Measurements from ENCODE around the gene EIPR1.
"Not testable (repeated sequence)": the region's sequence is repeated elsewhere in the genome, so short reads cannot be mapped to it uniquely, and the experiment has no call there.

EIPR1 gene

DNA sequence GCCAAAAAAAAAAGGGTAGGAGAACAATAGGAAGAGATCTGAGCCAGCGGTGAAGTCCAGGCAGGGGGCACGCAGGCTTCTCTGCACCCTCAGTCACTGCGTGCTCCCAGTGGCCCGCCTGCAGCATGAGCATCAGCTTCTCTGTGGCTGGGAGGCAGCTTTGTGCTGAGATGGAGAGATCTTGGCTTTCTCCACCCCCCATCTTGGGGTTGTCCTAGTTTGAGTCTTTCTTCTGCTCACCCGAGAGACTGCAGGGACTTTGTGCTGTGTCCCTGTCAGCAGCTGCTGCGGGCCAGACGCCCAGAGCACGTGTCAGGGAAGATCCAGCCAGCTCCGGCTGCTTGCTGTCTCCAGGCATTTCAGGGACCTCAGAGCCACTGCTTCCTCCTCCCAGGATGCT, 22.2 kb upstream of the EIPR1 start:
- no peak for DNase-seq

- DNase-seq, result no peak
Measured at GRCh38 chr2:3399381-3399780, 21.8 kb upstream of the EIPR1 start.

DNA sequence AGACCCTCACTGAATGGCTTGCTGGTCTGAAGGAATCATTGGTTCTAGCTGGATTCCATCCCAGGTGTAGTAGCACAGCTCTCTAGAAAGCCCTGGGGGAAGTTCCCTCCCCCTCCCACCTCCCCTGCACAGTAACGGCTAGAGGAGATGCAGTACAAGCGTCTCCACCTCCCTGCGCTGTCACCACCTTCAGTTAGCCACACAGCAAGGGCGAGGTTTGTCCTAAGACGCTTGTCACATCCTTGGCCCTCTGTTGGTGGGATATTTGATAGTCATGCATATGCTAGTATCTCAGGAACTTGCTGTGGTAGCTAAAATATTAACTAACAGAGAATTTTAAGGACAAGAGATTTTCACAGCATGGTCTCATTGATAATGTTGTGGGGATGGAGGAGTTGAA, 21.2 kb upstream of the EIPR1 start:
- no peak for DNase-seq

DNA sequence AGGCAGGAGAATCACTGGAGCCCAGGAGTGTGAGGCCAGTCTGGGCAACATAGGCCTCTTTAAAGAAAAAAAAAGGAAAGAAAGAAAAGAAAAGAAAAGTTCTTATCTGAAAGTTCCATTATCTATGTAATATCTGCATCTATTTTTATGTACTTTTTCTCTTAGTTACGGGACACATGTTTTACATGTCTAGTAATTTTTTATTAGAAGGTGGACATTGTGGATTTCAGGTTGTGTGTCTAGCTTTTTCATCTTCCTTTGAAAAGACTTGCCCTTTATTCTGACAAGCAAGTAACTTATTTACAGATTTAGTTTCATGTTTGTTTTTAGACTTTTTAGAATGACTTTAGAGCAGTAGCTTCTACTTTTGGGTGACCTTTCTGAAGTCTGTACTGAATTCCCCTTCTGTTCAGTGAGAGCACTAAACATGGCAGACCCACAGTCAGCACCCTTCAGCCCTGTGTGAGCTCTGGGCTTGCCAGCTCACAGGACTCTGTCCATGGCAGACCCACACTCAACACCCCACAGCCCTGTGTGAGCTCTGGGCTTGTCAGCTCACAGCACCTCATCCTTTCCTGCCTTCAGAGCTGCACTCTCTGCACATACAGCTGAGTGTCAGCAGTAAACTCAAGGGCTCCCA, 19.4 kb upstream of the EIPR1 start:
- no peak for DNase-seq

- no peak for DNase-seq
Measured at GRCh38 chr2:3392216-3392615, 14.6 kb upstream of the EIPR1 start.

GRCh38 chr2:3390041-3390440, 12.4 kb upstream of the EIPR1 start:
- DNase-seq, result no peak

DNA sequence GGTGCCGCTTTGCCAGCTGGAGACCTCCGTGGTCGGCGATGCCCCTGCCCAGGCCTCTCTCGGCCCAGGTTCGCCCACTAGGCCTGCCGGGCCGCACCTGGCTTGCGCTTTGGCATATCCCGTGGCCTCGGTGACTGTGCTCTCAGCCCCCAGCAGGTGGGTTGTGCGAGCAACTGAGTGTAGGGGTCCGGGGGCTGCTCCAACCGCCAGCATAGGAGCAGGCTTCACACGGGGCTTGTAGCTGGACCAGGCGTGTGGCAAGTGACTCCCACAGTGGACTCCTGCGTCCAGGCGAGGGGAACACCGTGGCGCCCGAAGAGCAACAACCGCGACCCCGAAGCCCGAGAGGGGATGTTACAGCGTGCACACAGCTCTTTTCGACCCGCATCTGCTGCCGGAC, 11.6 kb upstream of the EIPR1 start:
- DNase-seq, result no peak

DNA sequence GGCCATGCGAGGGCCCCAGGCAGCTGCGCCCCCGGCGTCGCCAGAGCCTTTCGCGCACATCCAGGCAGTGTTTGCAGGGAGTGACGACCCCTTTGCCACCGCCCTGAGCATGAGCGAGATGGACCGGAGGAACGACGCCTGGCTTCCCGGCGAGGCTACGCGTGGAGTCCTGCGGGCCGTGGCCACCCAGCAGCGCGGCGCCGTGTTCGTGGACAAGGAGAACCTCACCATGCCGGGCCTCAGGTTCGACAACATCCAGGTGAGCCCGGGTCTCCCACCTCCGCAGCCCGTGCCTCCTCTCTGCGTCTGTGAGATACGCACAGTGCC, 10.8 kb upstream of the EIPR1 start:
- DNase-seq, result no peak

- no peak for DNase-seq
Measured at GRCh38 chr2:3387644-3388411, 10.2 kb upstream of the EIPR1 start.

- no peak for DNase-seq
Measured at GRCh38 chr2:3387011-3387410, 9.4 kb upstream of the EIPR1 start.

DNA sequence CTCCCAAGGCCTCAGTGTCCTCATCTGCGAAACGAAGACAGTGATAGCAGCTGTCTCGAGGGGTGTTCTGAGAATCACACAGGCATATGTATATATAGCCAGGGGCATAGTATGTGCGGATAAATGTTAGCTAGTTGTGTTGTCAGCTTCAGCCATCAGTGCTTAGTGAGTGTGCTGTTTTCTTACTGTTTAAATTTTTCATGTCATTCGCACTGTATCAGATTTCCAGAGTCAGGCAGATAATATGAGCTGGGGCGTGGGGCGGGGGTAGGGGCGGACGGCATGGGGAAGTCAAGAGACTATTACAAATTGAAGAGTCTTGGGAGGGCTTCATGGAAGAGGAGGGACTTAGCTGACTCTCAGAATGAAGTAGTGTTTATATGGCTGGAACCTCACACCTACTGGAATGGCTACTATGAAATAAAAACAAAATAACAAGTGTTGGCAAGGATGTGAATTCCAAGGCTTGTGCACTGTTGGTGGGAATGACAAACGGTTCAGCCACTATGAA, 8.9 kb upstream of the EIPR1 start:
- no peak for DNase-seq

- peak; percentile 94 for DNase-seq
Measured at GRCh38 chr2:3379647-3380534, 2.3 kb upstream of the EIPR1 start, which contains the start of gene TRAPPC12. TSS of gene TRAPPC12 (plus strand) at chr2:3379694. CDS start at chr2:3387624, 7,930 bp downstream.

- DNase-seq, result no peak
Measured at GRCh38 chr2:3379339-3379646, 1.7 kb upstream of the EIPR1 start.

DNA sequence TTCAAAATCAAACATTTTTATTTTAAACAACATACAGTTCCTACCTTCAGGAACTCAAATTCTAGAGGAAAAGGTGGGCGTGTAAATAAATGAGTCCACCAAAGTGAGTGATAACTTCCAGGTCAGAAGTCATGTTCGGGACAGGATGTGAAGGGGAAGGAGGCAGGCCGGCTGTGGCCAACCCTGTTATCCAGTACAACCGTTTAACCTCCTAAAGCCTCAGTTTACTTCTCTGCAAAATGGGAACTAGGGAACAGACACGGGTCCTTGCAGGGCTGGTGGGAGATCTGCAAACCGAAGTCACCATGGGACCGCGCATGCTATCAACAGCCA, 373 bp downstream of the EIPR1 start:
- DNase-seq, result no peak

DNA sequence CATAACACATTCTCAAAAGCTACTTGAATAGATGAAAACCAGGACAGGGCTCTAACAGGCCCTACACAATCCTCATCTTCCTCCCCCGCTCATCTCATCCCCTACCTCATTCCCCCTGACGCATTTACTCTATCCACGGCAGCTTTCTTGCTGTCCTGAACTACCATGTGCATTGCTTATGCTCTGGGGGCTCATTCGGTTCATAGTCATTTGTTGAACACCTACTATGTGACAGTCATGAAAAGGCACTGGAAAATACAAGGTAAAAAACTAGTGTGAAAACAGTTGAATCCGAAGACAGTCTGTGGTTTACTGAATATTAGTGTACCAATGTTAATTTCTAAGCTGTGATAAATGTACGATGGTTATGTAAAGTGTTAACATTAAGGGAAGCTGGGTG, 797 bp downstream of the EIPR1 start:
- DNase-seq, result no peak

GRCh38 chr2:3369340-3370181, 8.1 kb downstream of the EIPR1 start:
- DNase-seq, result not testable (repeated sequence)

- no peak for DNase-seq
Measured at GRCh38 chr2:3368261-3368722, 9.3 kb downstream of the EIPR1 start.

DNA sequence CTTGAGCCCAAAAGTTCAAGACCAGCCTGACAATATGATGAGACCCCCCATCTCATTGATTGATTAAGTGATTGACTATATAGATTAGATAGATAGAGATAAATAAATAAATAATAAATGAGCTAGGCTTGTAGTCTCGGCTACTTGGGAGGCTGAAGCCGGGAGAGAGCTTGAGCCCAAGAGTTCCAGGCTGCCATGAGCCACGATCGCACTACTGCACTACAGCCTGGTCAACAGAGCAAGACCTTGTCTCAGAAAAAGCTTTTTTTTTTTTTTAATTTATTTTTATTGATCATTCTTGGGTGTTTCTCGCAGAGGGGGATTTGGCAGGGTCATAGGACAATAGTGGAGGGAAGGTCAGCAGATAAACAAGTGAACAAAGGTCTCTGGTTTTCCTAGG, 12.4 kb downstream of the EIPR1 start:
- no peak for DNase-seq

GRCh38 chr2:3361518-3362389, 15.9 kb downstream of the EIPR1 start:
- no peak for DNase-seq

DNA sequence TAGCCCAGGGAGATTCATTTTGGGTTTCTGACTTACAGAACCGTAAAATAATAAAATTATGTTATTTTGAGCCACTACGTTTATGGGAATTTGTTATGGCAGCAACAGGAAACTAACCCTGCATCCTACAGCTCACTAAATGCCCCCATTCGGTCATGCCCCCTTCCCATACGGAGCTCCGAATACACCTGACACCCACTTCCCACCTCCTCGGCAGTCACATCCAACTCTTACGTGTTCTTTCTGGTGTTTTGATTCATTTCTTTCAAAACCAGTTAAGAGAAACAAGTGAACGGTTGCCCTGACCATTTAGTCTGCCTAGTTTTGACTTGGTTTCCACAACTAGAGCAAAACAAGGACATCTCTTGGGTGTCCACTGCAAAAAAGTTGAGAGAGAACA, 19.7 kb downstream of the EIPR1 start:
- DNase-seq, result no peak

DNA sequence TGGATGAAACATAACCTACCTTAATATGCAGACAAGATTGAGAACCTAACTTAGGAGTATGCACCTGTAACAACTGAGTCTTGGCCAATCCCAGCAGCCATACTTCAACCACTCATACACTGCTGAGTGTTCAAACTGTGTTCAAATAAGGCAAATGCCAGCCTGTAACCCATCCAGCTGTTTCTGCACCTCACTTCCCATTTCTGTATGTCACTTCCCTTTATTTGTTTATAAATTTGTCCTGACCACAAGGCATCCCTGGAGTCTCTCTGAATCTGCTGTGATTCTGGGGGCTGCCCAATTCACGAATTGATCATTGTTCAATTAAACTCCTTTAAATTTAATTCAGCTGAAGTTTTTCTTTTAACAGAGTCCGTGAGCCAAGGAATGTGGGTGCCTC, 20.2 kb downstream of the EIPR1 start:
- DNase-seq, result not testable (repeated sequence)

DNA sequence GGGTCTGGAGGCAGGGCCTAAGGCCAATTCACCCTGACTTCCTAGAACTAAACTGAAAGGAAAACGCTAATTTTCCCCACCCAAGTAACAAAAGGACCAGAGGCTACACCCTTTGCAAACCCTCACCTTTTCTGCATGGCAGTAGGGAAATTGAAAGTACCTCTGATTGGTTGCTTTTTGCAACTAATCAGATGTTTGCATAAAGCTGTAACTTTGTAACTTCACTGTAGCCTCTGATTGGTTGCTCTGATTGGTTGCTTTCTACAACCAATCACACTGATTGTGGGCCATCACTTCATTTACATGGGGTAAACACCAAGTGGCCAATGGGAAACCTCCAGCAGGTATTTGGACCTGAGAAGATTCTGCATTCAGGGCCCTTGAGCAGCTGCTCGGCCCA, 20.8 kb downstream of the EIPR1 start:
- no peak for DNase-seq

Data from COR-L47 (cell line).